ENCODE measurements around the gene SPARCL1. TPM values are rescaled to one million over a fixed set of nuclear protein-coding genes. Genes with fewer than 3 reads are reported as not detected.

SPARCL1 gene
- polyA plus RNA-seq, 6 donors from 2014 or later, result 0.15 TPM; not detected in 5

DNA sequence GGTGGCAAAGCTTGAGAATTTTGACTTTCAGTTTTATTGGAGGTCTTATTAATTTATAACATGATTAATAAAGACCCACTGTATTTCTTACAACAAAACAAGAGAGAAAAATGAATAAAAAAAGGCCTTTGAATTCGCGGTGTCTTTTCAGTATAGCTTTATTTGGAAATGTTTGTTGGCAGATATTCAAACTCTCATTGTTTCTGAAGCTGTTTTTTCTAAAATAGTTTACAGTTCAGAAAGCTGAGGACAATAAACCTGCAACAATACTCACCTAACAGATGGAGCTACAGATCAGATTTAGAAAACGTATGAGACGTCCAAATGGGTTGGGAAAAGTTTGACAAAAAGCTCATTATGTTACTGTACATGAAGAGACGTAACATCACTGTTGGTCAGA lies 2.4 kb upstream of the SPARCL1 start:
- ATAC-seq (ENCODE audit: low read depth in 2 of 2), result no peak
- no peaks in the 10 kb centered on the region for H3K27me3 Mint-ChIP-seq
- no peaks in the 10 kb centered on the region for H3K36me3 Mint-ChIP-seq
- peaks cover 0 to 2% (median 0%) of the 10 kb centered on the region in 7 donors for H3K9me3 Mint-ChIP-seq
- peaks cover 0 to 7% (median 0%) of the 10 kb centered on the region in 3 donors for H3K4me1 Mint-ChIP-seq
- DNase-seq, result no peak
- no peak overlapping the region for H3K27ac Mint-ChIP-seq
- no peak overlapping the region for H3K4me3 Mint-ChIP-seq

DNA sequence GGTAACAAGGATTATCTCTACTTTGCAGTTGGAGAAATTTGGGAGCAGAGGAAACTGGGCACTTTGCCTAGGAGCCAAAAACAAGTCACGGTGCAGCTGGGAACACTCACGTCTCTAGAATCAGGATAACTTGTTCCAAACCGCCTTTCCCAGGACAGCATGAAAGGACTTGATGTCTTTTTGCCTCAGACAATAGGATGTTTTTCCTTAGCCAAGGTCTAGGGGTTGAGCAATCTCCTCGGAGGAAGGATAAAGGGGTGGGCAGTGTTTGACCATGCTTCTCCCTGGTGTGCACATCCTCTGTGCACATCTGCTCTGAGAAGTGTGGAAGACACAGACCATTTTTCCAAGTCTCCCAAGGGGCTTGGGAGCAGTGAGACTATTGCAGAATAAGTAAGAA lies 1.7 kb upstream of the SPARCL1 start:
- peaks cover 0 to 2% (median 0%) of the 10 kb centered on the region in 7 donors for H3K9me3 Mint-ChIP-seq
- no peak overlapping the region for H3K4me3 Mint-ChIP-seq
- DNase-seq (no peak), ATAC-seq (ENCODE audit: low read depth in 2 of 2) (no peak)
- H3K36me3 Mint-ChIP-seq, result no peaks in the 10 kb centered on the region
- no peaks in the 10 kb centered on the region for H3K27me3 Mint-ChIP-seq
- peaks cover 0 to 7% (median 0%) of the 10 kb centered on the region in 3 donors for H3K4me1 Mint-ChIP-seq
- H3K27ac Mint-ChIP-seq, result no peak overlapping the region

DNA sequence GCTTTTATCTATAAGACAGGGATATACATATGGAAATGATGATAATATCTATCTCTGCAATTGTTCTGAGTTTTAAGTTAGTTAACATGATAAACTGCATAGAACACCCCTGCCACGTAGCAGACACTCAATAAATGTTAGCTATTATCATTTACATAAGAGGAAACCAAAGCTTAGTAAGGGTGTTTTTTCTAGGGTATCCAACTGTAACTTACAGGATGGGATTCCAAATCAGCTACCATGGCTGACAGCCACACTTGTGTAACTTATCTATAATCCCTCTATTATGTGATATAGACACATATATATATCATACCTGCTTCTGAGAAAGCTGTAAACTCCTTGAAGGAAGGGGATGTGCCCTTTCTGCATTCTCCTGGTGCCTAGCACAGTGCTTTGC lies 1.1 kb upstream of the SPARCL1 start:
- H3K27ac Mint-ChIP-seq, result no peak overlapping the region
- H3K27me3 Mint-ChIP-seq, result no peaks in the 10 kb centered on the region
- H3K4me3 Mint-ChIP-seq, result no peak overlapping the region
- ATAC-seq (ENCODE audit: low read depth in 2 of 2), result no peak
- H3K36me3 Mint-ChIP-seq, result no peaks in the 10 kb centered on the region
- peaks cover 0 to 7% (median 1%) of the 10 kb centered on the region in 7 donors for H3K9me3 Mint-ChIP-seq
- H3K4me1 Mint-ChIP-seq, result peaks cover 0 to 7% (median 0%) of the 10 kb centered on the region in 3 donors
- no peak for DNase-seq

DNA sequence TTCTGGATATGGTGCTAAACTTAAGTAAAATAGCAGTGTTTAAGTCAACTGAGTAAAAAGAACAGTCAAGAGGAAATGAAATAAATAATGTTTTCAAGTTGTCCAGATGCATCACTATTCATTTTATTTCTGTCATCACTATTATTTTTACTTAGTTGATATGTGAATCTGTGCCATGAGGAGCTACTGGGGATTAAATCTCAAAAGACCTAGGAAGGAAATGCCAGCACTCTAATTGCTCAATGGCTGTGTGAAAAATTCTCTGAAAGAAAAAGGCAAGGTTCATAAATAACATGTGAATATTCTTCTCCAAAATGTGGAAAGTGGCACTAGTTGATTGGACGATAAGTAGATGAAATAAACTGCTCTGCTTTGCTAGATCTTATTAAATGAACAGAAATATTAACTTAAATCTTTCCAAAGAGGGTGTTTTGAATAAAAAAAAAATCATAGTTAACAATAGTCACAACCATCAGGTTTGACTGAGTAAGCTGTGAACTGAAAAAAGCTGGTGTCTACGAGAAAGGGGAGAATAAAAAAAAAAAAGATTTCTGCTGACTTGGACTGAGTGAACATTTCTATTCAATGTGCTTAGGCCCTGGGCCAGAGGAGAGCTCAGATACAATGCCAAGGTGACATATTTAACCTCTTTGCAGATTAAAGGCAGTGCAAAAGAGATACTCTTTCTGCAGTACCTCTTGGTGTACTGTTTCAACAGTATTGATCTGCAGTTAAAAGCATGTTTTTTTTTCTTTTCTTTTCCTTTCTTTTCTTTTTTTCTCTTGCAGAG lies 1.6 kb downstream of the SPARCL1 start:
- H3K9me3 Mint-ChIP-seq, result peaks cover 0 to 28% (median 12%) of the 10 kb centered on the region in 7 donors
- peak overlapping the region in 1 of 6 donors; percentile 39 for H3K27ac Mint-ChIP-seq
- peaks cover 0 to 7% (median 0%) of the 10 kb centered on the region in 3 donors for H3K4me1 Mint-ChIP-seq
- peaks cover 9 to 15% of the 10 kb centered on the region in 2 donors for H3K36me3 Mint-ChIP-seq
- H3K4me3 Mint-ChIP-seq, result no peak overlapping the region
- H3K27me3 Mint-ChIP-seq, result no peaks in the 10 kb centered on the region
- ATAC-seq (ENCODE audit: low read depth in 2 of 2) (no peak), DNase-seq (no peak)

DNA sequence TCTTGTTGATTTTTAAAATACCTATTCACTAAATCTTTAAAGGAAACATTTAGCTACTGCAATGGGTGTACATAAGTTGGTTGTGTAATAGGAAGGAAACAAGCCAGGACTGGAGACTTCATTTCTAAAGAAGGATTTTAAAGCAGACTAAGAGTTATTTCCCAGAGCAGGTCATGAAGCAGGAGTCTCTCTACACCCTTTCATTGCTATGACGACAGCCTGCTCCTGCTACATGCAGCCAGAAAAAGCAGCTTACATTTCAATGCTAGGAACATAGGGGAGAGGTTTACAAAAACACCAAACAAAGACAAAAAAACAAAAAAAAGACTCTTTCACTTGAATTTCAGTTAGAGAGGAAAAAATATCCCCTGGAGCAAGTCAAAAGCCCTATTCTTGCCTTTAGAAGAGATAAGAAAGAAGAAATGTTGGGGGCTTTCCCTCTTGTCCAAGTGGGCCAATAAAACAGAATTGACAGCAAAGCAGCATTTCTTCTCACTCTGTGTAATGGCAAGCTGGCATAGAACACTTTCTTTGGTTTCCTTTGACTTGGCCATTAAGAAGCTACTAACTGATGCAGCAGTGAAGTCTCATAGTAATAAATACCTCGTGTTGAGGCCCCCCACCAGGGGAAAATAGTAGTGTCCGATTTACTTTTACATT lies 3.4 kb downstream of the SPARCL1 start:
- DNase-seq (no peak), ATAC-seq (ENCODE audit: low read depth in 2 of 2) (no peak)
- Mint-ChIP-seq H3K27ac (no peak overlapping the region), H3K36me3 (peaks cover 9 to 15% of the 10 kb centered on the region in 2 donors), H3K4me3 (no peak overlapping the region), H3K9me3 (peaks cover 0 to 28% (median 12%) of the 10 kb centered on the region in 7 donors), H3K27me3 (no peaks in the 10 kb centered on the region), H3K4me1 (peaks cover 4 to 11% (median 5%) of the 10 kb centered on the region in 3 donors)

DNA sequence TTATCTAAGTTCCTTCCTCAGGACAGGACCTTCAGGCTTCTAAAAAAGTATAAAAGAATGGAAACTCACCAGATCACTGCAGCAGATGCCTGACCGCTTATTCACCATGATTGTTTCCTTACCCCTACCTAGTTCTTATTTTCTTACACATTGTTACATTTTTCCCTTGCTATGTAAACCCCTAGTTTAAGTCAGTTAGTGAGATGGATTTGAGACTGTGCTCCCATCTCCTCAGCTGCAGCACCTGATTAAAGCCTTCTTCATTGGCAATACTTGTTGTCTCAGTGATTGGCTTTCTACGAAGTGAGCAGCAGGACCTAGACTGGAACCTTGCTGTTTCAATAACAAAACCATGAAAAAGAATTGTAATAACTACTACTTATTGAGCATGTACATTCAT lies 4.7 kb downstream of the SPARCL1 start:
- peaks cover 0 to 28% (median 12%) of the 10 kb centered on the region in 7 donors for H3K9me3 Mint-ChIP-seq
- DNase-seq (no peak), ATAC-seq (ENCODE audit: low read depth in 2 of 2) (no peak)
- H3K4me3 Mint-ChIP-seq, result no peak overlapping the region
- H3K27ac Mint-ChIP-seq, result peak overlapping the region in 1 of 6 donors; percentile 20
- peaks cover 4 to 10% (median 5%) of the 10 kb centered on the region in 3 donors for H3K4me1 Mint-ChIP-seq
- H3K36me3 Mint-ChIP-seq, result peaks cover 9 to 15% of the 10 kb centered on the region in 2 donors
- no peaks in the 10 kb centered on the region for H3K27me3 Mint-ChIP-seq

DNA sequence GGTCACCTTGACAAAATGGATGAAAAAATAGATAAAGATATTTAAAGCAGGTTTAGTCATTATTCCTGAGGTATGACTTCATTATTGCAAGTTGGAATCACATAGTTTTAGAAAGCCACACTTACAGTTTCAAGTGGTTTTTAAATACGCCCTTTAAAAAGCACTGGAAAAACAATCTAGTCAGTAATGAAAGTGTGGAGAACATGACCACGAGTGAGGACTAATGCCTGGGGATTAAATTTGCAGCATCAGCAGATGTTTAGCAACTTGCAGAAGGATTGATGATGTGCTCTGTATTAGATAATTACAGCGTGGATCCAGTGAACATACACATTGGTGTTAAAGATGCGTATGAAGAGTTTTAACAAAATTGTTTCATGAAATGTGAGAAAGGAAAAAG lies 5.9 kb downstream of the SPARCL1 start:
- DNase-seq (no peak), ATAC-seq (ENCODE audit: low read depth in 2 of 2) (no peak)
- Mint-ChIP-seq H3K4me1 (peaks cover 4 to 10% (median 5%) of the 10 kb centered on the region in 3 donors), H3K9me3 (peaks cover 0 to 28% (median 12%) of the 10 kb centered on the region in 7 donors), H3K4me3 (no peak overlapping the region), H3K27me3 (no peaks in the 10 kb centered on the region), H3K36me3 (peaks cover 9 to 15% of the 10 kb centered on the region in 2 donors), H3K27ac (no peak overlapping the region)

DNA sequence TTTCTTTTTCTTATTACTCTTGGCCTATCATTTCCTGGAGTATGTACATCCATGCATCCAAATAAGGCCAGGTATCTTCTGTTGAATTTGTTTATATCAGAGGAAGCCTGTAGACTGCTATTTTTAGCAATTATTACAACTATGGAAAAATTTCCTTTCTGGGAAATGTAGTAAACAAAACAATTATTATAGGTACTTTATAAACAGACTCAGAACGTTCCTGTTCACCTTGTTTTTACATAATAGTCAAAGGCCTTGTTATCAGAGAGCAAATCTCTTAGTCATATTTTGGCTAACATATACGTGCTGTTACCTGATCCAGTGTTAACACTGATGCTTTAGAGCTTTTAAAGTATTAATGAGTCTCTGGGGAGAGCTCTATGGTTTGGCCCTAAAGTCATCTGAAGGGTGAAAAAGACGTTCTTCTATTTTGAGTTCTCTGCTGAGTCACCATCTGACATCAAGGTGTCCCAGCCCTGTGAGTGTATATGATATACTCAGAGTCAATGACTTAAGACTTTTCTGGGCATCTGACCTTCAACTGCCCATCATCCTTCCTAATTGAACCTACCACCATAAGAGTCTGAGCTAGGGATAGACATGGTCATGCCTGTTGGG lies 7.3 kb downstream of the SPARCL1 start:
- Mint-ChIP-seq H3K36me3 (peaks cover 9 to 15% of the 10 kb centered on the region in 2 donors), H3K27ac (no peak overlapping the region), H3K4me3 (no peak overlapping the region), H3K9me3 (peaks cover 0 to 28% (median 12%) of the 10 kb centered on the region in 7 donors), H3K4me1 (peaks cover 4 to 10% (median 5%) of the 10 kb centered on the region in 3 donors), H3K27me3 (no peaks in the 10 kb centered on the region)
- DNase-seq, result no peak
- ATAC-seq (ENCODE audit: low read depth in 2 of 2), result no peak

DNA sequence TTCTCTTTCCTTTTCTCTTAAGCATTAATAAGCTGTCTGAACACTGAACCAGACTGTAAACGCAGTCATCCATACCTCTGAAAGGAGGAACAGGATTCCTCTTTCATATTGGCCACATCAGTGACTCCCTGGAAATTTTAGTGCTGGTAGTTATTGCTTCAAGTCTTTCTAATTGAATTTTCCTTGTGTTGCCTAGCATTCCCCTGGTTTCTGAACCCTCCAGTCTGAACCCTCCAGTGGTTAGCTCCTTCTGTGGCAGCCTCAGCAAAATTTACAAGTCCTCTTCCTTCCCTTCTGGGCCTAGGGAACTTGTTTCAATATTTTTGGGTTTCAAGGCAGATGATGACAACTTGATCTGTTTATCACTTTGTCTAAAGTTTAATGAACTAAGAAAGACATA lies 7.9 kb downstream of the SPARCL1 start:
- no peak overlapping the region for H3K4me3 Mint-ChIP-seq
- no peak for DNase-seq
- H3K36me3 Mint-ChIP-seq, result peaks cover 9 to 15% of the 10 kb centered on the region in 2 donors
- H3K4me1 Mint-ChIP-seq, result peaks cover 4 to 10% (median 5%) of the 10 kb centered on the region in 3 donors
- ATAC-seq (ENCODE audit: low read depth in 2 of 2), result no peak
- H3K9me3 Mint-ChIP-seq, result peaks cover 0 to 28% (median 12%) of the 10 kb centered on the region in 7 donors
- peak overlapping the region in 1 of 6 donors; percentile 1 for H3K27ac Mint-ChIP-seq
- no peaks in the 10 kb centered on the region for H3K27me3 Mint-ChIP-seq

DNA sequence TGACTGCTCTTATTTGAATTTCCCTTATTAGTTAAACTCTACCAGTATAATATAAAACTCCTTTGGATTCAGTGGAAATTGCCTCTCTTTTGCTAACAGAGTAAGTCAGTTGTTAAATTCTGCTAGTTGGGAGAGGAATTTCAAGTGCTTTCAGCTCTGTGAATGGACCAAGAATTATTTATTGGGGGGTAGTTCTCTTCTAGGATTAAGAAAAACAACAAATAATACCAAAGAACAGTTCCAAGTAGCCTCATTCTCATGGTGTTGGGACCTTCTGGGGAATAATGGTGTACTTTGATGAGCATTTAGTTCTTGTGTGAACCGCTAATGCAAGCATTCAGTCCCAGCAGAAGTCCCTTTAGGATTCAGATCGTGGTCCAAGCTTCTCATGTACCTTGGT lies 11.6 kb downstream of the SPARCL1 start:
- H3K27me3 Mint-ChIP-seq, result no peaks in the 10 kb centered on the region
- no peaks in the 10 kb centered on the region for H3K9me3 Mint-ChIP-seq
- DNase-seq (no peak), ATAC-seq (ENCODE audit: low read depth in 2 of 2) (no peak)
- H3K36me3 Mint-ChIP-seq, result no peaks in the 10 kb centered on the region
- H3K4me3 Mint-ChIP-seq, result no peak overlapping the region
- H3K27ac Mint-ChIP-seq, result no peak overlapping the region
- peaks cover 4 to 10% (median 5%) of the 10 kb centered on the region in 3 donors for H3K4me1 Mint-ChIP-seq

DNA sequence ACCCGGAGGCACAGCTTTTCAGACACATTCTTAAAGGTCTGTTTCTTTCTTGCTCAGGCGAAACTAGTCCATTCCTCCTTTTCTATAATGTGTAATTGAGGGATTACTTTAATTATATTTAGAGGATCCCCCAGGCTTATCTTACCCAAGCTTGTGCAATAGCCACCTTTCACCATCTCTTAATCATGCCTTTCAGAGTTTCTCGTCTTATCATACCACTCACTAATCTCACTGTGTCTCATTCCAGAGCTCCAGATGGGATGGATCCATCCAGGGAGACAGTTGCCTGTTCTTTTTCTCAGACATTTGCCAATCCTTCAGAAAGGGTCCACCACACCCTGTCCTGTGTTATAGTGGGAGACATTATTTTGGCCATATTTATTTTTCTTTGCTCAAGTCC lies 12.5 kb downstream of the SPARCL1 start:
- no peak for DNase-seq
- Mint-ChIP-seq H3K4me3 (no peak overlapping the region), H3K27me3 (no peaks in the 10 kb centered on the region), H3K9me3 (no peaks in the 10 kb centered on the region), H3K27ac (no peak overlapping the region), H3K4me1 (peaks cover 4 to 10% (median 5%) of the 10 kb centered on the region in 3 donors), H3K36me3 (no peaks in the 10 kb centered on the region)
- no peak for ATAC-seq (ENCODE audit: low read depth in 2 of 2)

DNA sequence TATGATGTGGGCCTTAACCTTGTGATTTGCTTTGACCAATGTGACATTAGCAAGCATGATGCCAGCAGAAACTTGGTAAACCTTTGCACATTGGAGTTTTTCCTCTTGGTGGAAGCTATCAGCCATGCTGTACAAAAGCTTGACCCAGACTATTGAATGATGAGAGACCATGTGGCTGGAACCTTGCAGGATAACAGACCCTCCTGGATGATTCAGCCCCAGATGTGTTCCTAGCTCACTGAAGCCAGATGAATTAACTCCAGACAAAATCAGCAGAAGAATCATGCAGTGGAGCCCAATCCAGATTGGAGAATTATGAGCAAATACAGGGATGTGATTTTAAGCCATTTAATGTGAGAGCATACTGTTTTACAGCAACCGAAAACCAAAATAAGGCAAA lies 16.8 kb downstream of the SPARCL1 start:
- Mint-ChIP-seq H3K4me1 (no peaks in the 10 kb centered on the region), H3K27ac (no peak overlapping the region), H3K36me3 (no peaks in the 10 kb centered on the region), H3K27me3 (no peaks in the 10 kb centered on the region), H3K4me3 (no peak overlapping the region), H3K9me3 (no peaks in the 10 kb centered on the region)
- no peak for DNase-seq
- ATAC-seq (ENCODE audit: low read depth in 2 of 2), result no peak

DNA sequence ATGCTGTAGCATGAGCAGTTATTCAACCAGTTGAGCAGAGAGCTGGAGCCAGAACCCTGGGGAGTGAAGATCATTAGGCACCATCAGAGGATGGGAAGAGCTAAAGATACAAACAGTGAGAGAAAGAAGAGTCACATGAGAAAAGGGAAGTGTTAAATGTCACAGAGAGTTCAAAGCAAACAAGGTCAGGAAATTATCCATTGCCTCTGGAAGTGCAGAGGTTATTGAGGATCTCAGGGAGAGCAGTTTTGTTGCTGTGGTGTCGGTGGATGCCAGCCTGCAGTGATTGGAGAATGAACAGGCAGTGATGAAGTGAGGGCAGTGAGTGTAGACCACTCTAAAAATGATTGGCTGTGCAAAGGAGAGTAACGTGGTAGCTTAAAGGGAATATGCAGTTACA lies 17.7 kb downstream of the SPARCL1 start:
- H3K27me3 Mint-ChIP-seq, result no peaks in the 10 kb centered on the region
- no peaks in the 10 kb centered on the region for H3K4me1 Mint-ChIP-seq
- H3K9me3 Mint-ChIP-seq, result no peaks in the 10 kb centered on the region
- H3K36me3 Mint-ChIP-seq, result no peaks in the 10 kb centered on the region
- H3K27ac Mint-ChIP-seq, result no peak overlapping the region
- ATAC-seq (ENCODE audit: low read depth in 2 of 2), result no peak
- H3K4me3 Mint-ChIP-seq, result no peak overlapping the region
- DNase-seq, result no peak

Data from naive B cell (primary cell).